ENCODE results near the gene PLD5.

Gene PLD5

DNA sequence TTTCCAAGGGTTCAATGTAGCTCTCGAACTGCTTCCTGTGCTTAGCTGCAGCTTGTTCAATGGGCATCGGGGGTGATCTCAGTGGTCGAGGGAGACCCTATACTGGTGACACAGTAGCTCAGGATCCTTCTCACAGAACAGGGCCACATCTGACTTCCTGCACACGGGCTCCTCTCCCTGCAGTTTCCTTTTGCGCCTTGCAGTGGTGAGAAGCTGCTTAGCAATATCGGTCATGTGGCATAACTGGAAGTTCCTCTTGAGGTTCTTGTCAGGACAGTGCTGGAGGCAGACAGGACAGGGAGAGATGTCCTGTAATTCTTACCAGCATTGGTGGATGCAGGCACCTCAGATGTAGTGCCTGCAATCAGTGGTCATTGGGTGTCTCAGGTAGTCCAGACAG lies 385.1 kb downstream of the PLD5 start:
- Histone ChIP-seq H3K27me3 (ENCODE audit: insufficient read depth, low read length) (no peaks in the 10 kb centered on the region), H2BK5ac (ENCODE audit: low read depth, low read length, poor library complexity) (no peak overlapping the region), H4K8ac (ENCODE audit: low read depth, low read length) (no peak overlapping the region), H4K91ac (ENCODE audit: low read depth, low read length) (no peak overlapping the region), H3K9ac (ENCODE audit: low read length) (no peak overlapping the region), H3K4me2 (ENCODE audit: low read length) (no peak overlapping the region), H3K18ac (ENCODE audit: low read length) (no peak overlapping the region), H3K23ac (ENCODE audit: low read length) (no peak overlapping the region), H2BK120ac (ENCODE audit: insufficient read depth, low read length, poor library complexity) (no peak overlapping the region), H2BK12ac (ENCODE audit: low read length) (no peak overlapping the region), H3K36me3 (ENCODE audit: control insufficient read depth in 1 of 2, insufficient read depth in 2 of 2, low read length in 2 of 2) (peaks cover 0 to 3% of the 10 kb centered on the region in 2 experiments), H3K4me1 (ENCODE audit: control insufficient read depth in 1 of 2, insufficient read depth in 2 of 2, low read length in 2 of 2) (no peaks in the 10 kb centered on the region), H3K79me1 (ENCODE audit: low read length) (no peaks in the 10 kb centered on the region), H3K4ac (ENCODE audit: low read depth, low read length) (no peak overlapping the region), H4K12ac (ENCODE audit: low read depth, low read length) (no peak overlapping the region), H3K4me3 (ENCODE audit: low read depth, low read length) (no peak overlapping the region), H3K14ac (ENCODE audit: low read length) (no peak overlapping the region), H2AK5ac (ENCODE audit: low read length) (no peak overlapping the region), H2AFZ (ENCODE audit: insufficient read depth, low read length, poor library complexity) (no peak overlapping the region), H3K27ac (ENCODE audit: low read depth, low read length) (no peak overlapping the region), H3K9me3 (ENCODE audit: insufficient read depth, low read depth, low read length) (peaks cover 4% of the 10 kb centered on the region), H3K79me2 (ENCODE audit: control insufficient read depth, insufficient read depth, low read length, poor library complexity) (no peaks in the 10 kb centered on the region)
- WGBS (ENCODE audit: extremely low coverage, insufficient coverage, insufficient read length) = no CpG with 5 or more reads among the region's 6 CpGs
- DNase-seq = peak in 1 of 2 donors; percentile 5

DNA sequence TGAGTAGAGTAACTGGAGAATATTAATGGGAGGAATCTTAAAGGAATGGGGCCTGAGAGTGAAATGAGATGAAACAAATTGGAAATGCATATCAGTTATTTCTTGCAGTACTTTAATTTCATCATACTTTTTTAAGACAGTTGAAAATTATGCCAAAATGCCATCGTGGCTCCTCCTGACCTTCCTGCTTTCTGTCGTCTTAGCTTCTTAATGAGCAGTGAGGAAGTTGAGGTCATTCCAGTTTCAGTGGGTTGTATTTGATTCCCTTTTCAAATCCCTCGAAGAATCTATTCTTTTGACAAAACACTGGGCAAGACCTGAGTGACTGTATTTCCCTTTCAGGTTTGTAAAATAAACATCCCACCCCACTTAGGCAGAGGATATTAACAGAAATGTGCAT lies 390.7 kb downstream of the PLD5 start:
- Histone ChIP-seq H3K36me3 (ENCODE audit: control insufficient read depth in 1 of 2, insufficient read depth in 2 of 2, low read length in 2 of 2) (no peaks in the 10 kb centered on the region), H3K23ac (ENCODE audit: low read length) (no peak overlapping the region), H4K8ac (ENCODE audit: low read depth, low read length) (no peak overlapping the region), H3K79me2 (ENCODE audit: control insufficient read depth, insufficient read depth, low read length, poor library complexity) (no peaks in the 10 kb centered on the region), H3K4me1 (ENCODE audit: control insufficient read depth in 1 of 2, insufficient read depth in 2 of 2, low read length in 2 of 2) (no peaks in the 10 kb centered on the region), H3K79me1 (ENCODE audit: low read length) (no peaks in the 10 kb centered on the region), H2BK5ac (ENCODE audit: low read depth, low read length, poor library complexity) (no peak overlapping the region), H3K27me3 (ENCODE audit: insufficient read depth, low read length) (no peaks in the 10 kb centered on the region), H3K27ac (ENCODE audit: low read depth, low read length) (no peak overlapping the region), H3K4me3 (ENCODE audit: low read depth, low read length) (no peak overlapping the region), H4K91ac (ENCODE audit: low read depth, low read length) (no peak overlapping the region), H2BK12ac (ENCODE audit: low read length) (no peak overlapping the region), H2BK120ac (ENCODE audit: insufficient read depth, low read length, poor library complexity) (no peak overlapping the region), H3K4ac (ENCODE audit: low read depth, low read length) (no peak overlapping the region), H3K9ac (ENCODE audit: low read length) (no peak overlapping the region), H3K9me3 (ENCODE audit: insufficient read depth, low read depth, low read length) (no peaks in the 10 kb centered on the region), H4K12ac (ENCODE audit: low read depth, low read length) (no peak overlapping the region), H2AFZ (ENCODE audit: insufficient read depth, low read length, poor library complexity) (no peak overlapping the region), H3K18ac (ENCODE audit: low read length) (no peak overlapping the region), H3K4me2 (ENCODE audit: low read length) (no peak overlapping the region), H3K14ac (ENCODE audit: low read length) (no peak overlapping the region), H2AK5ac (ENCODE audit: low read length) (no peak overlapping the region)
- WGBS (ENCODE audit: extremely low coverage, insufficient coverage, insufficient read length) = no CpG with 5 or more reads among the region's 3 CpGs
- no peak for DNase-seq

DNA sequence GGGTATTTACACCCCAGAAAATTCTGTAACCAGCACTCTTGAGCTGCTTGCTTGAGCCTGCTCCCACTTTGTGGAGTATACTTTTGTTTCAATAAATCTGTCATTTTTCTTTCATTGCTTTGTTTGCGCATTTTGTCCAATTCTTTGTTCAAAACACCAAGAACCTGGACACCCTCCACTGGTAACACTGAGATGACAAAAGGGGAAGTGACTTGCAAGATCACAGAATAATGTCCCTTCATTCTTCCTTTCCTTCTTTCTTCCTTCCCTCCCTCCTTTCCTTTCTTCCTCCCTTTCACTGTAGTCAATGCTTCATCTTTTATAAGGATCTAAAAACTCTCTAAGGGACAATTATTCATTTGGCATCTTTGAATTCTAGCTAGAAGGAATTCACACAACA lies 391.1 kb downstream of the PLD5 start:
- Histone ChIP-seq H4K91ac (ENCODE audit: low read depth, low read length) (no peak overlapping the region), H3K4ac (ENCODE audit: low read depth, low read length) (no peak overlapping the region), H3K4me2 (ENCODE audit: low read length) (no peak overlapping the region), H3K18ac (ENCODE audit: low read length) (no peak overlapping the region), H3K27ac (ENCODE audit: low read depth, low read length) (no peak overlapping the region), H2AK5ac (ENCODE audit: low read length) (no peak overlapping the region), H3K79me2 (ENCODE audit: control insufficient read depth, insufficient read depth, low read length, poor library complexity) (no peaks in the 10 kb centered on the region), H3K27me3 (ENCODE audit: insufficient read depth, low read length) (no peaks in the 10 kb centered on the region), H2AFZ (ENCODE audit: insufficient read depth, low read length, poor library complexity) (no peak overlapping the region), H2BK12ac (ENCODE audit: low read length) (no peak overlapping the region), H3K36me3 (ENCODE audit: control insufficient read depth in 1 of 2, insufficient read depth in 2 of 2, low read length in 2 of 2) (no peaks in the 10 kb centered on the region), H3K79me1 (ENCODE audit: low read length) (no peaks in the 10 kb centered on the region), H2BK120ac (ENCODE audit: insufficient read depth, low read length, poor library complexity) (no peak overlapping the region), H3K14ac (ENCODE audit: low read length) (no peak overlapping the region), H3K9me3 (ENCODE audit: insufficient read depth, low read depth, low read length) (no peaks in the 10 kb centered on the region), H4K12ac (ENCODE audit: low read depth, low read length) (no peak overlapping the region), H2BK5ac (ENCODE audit: low read depth, low read length, poor library complexity) (no peak overlapping the region), H3K9ac (ENCODE audit: low read length) (no peak overlapping the region), H3K23ac (ENCODE audit: low read length) (no peak overlapping the region), H4K8ac (ENCODE audit: low read depth, low read length) (no peak overlapping the region), H3K4me3 (ENCODE audit: low read depth, low read length) (no peak overlapping the region), H3K4me1 (ENCODE audit: control insufficient read depth in 1 of 2, insufficient read depth in 2 of 2, low read length in 2 of 2) (no peaks in the 10 kb centered on the region)
- WGBS (ENCODE audit: extremely low coverage, insufficient coverage, insufficient read length) = no CpG with 5 or more reads among the region's 1 CpG
- DNase-seq = no peak

DNA sequence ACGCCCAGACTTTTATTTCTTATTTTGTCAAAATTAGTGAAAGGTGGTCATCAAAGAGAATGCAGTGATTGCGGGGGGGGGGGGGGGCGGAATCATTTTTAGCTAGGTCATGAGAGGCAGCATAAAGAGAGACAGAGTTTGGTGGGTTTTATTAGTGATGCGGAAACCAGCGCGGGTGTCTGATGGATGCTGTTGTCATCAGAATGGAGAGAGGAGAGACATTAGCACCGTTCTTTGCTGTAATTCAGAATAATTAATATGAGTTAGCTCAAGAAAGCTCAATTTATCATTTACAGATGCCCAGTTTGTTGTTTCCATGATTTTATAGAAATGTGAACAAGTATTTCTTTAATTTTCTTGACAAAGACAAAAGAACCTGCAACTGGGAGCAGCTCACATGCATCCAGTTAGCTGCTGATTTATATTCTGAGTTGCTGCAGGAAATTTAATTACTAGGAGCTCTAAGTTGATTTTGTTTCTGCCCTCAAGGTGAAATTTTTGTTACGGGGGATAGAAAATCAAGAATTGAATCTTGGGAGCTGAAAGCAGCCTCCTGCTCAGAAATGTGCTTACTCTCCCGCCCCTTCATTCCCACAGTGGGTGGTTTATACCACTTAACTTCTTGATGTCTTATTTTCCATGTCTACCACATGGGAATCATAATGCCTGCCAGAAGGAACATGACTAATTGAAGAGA lies 392.2 kb downstream of the PLD5 start:
- H2AFZ ChIP-seq (ENCODE audit: insufficient read depth, low read length, poor library complexity) = no peak overlapping the region
- no peaks in the 10 kb centered on the region for H3K79me1 ChIP-seq (ENCODE audit: low read length)
- H2BK120ac ChIP-seq (ENCODE audit: insufficient read depth, low read length, poor library complexity) = no peak overlapping the region
- no peaks in the 10 kb centered on the region for H3K4me1 ChIP-seq (ENCODE audit: control insufficient read depth in 1 of 2, insufficient read depth in 2 of 2, low read length in 2 of 2)
- no peak overlapping the region for H3K4me3 ChIP-seq (ENCODE audit: low read depth, low read length)
- H3K18ac ChIP-seq (ENCODE audit: low read length) = no peak overlapping the region
- no peak overlapping the region for H3K27ac ChIP-seq (ENCODE audit: low read depth, low read length)
- no peak overlapping the region for H4K8ac ChIP-seq (ENCODE audit: low read depth, low read length)
- no peak overlapping the region for H3K23ac ChIP-seq (ENCODE audit: low read length)
- H3K9ac ChIP-seq (ENCODE audit: low read length) = no peak overlapping the region
- H3K79me2 ChIP-seq (ENCODE audit: control insufficient read depth, insufficient read depth, low read length, poor library complexity) = no peaks in the 10 kb centered on the region
- no CpG with 5 or more reads among the region's 9 CpGs for WGBS (ENCODE audit: extremely low coverage, insufficient coverage, insufficient read length)
- H3K27me3 ChIP-seq (ENCODE audit: insufficient read depth, low read length) = no peaks in the 10 kb centered on the region
- H3K36me3 ChIP-seq (ENCODE audit: control insufficient read depth in 1 of 2, insufficient read depth in 2 of 2, low read length in 2 of 2) = no peaks in the 10 kb centered on the region
- H4K91ac ChIP-seq (ENCODE audit: low read depth, low read length) = no peak overlapping the region
- H3K4me2 ChIP-seq (ENCODE audit: low read length) = no peak overlapping the region
- H3K14ac ChIP-seq (ENCODE audit: low read length) = no peak overlapping the region
- DNase-seq = no peak
- H2AK5ac ChIP-seq (ENCODE audit: low read length) = no peak overlapping the region
- H4K12ac ChIP-seq (ENCODE audit: low read depth, low read length) = no peak overlapping the region
- H3K9me3 ChIP-seq (ENCODE audit: insufficient read depth, low read depth, low read length) = no peaks in the 10 kb centered on the region
- no peak overlapping the region for H3K4ac ChIP-seq (ENCODE audit: low read depth, low read length)
- no peak overlapping the region for H2BK5ac ChIP-seq (ENCODE audit: low read depth, low read length, poor library complexity)
- H2BK12ac ChIP-seq (ENCODE audit: low read length) = no peak overlapping the region
